Activated CD8-positive, alpha-beta memory T cell treated with anti-CD3 and anti-CD28 coated beads, Interleukin-2, amount 50 U/mL, for 1 hour (primary cell): ENCODE measurements around the gene HACD3.

Source experiments
- DNase-seq: peaks from one replicate; pipeline ENCODE4 v3.0.0-alpha.2; 2020; ENCODE audit errors: extremely low read depth

The HACD3 gene, protein sequence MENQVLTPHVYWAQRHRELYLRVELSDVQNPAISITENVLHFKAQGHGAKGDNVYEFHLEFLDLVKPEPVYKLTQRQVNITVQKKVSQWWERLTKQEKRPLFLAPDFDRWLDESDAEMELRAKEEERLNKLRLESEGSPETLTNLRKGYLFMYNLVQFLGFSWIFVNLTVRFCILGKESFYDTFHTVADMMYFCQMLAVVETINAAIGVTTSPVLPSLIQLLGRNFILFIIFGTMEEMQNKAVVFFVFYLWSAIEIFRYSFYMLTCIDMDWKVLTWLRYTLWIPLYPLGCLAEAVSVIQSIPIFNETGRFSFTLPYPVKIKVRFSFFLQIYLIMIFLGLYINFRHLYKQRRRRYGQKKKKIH

DNA sequence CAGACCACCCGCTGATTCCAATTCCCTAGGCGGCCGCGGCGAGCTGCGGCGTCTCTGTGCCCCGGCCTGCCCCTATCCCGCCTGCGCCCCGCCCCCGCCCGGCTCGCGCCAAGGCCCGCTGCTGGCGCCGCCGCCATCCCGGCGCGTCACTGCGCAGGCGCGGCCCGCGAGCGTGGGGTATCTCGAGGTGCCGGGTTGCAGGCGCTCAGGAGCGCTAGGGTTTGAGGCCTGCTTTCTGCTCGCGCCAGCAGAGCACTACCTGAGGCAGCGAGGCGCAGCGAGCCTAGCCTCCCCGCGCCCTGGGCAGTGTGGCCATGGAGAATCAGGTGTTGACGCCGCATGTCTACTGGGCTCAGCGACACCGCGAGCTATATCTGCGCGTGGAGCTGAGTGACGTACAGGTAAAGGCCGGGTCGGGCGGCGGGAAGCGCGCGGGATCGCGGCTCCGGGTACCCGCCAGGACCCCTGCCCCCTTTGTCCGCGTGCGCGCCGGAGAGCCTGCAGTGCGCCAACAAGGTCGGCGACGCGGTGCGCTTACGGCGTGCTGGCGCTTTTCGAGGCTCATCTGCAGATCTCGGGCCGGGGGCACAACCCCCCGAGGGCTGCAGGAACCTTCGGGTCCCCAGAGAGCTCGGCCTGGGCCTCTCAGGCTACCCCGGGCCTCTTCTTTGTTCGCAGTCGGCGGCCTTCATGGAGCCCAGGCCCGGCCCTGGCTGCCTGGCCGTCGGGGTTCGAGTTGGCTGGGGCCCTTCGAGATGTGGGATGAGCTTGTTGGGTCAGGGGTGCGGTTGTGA is at the start of gene HACD3:
TSS of gene HACD3 (plus strand) at position 146 of the 794 bp plus-strand sequence. CDS start at position 315, 169 bp downstream.
- DNase-seq: peak; percentile 56

GRCh38 chr15:65484876-65485275 is 45.4 kb upstream of the HACD3 start:
- no peak for DNase-seq

DNA sequence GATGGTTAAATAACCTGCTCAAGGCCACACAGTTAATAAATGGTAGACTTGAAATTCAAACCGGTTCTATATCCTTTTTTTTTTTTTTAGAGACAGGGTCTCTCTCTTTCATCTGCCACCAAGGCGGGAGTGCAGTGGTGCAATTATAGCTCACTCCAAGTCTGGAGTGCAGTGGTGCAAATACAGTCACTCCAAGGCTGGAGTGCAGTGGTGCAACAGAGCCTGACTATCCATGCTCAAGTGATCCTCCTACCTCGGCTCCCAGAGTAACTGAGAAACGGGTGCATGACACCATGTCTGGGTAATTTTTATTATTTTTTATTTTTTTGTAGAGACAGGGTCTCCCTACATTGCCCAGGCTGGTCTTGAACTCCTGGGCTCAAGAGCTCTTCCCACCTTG is 36.2 kb upstream of the HACD3 start:
- DNase-seq: no peak

- DNase-seq: no peak
Observed at GRCh38 chr15:65509321-65509720, 20.9 kb upstream of the HACD3 start.

- DNase-seq: no peak
Observed at GRCh38 chr15:65512189-65512588, 18.1 kb upstream of the HACD3 start.

DNA sequence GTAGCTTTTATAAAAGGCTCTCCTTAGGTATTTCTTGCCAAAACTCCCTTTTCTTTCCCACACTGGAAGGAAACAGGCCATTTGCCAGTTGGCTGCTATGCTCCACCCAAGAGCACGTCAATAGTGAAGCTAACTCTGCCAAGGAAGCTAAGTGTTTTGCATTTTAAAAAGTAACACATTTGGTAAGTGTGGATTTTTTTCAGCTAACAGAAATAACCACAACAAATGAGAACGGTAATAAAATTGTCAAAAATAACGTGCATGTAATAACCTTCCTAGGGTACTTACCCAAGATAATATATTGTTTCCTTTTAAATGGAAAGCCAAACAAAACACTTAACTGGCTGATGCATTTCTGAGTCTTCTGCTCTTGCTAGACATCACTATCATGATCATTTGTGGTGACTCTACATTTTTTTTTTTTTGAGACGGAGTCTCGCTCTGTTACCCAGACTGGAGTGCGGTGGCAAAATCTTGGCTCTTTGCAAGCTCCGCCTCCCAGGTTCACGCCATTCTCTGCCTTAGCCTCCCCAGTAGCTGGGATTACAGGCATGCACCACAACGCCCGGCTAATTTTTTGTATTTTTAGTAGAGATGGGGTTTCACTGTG is 17.4 kb upstream of the HACD3 start:
- no peak for DNase-seq

GRCh38 chr15:65516997-65517865 is 13.0 kb upstream of the HACD3 start, which contains the start of gene DPP8:
TSS of gene DPP8 (minus strand) at chr15:65517689. CDS start at chr15:65512553, 5,136 bp downstream.
- peak; percentile 74 for DNase-seq

DNA sequence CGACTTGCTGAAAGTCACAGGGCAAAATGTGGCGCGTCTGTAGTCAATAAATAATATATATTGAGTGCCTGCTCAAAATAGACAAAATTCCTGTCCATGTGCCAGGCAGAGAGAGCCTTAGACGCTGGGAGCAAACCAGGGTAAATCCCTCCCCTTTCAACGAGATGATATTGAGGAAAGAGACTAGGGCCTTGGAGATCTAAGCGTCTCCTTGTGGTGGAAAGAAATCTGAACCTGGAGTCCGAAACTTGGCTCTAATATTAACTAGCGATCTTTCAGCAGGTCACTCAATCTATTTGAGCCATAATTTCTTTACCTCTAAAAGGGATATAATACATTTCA is 12.4 kb upstream of the HACD3 start:
- DNase-seq: no peak

GRCh38 chr15:65518633-65519285 is 11.5 kb upstream of the HACD3 start:
- no peak for DNase-seq

GRCh38 chr15:65521350-65521749 is 8.9 kb upstream of the HACD3 start:
- no peak for DNase-seq

DNA sequence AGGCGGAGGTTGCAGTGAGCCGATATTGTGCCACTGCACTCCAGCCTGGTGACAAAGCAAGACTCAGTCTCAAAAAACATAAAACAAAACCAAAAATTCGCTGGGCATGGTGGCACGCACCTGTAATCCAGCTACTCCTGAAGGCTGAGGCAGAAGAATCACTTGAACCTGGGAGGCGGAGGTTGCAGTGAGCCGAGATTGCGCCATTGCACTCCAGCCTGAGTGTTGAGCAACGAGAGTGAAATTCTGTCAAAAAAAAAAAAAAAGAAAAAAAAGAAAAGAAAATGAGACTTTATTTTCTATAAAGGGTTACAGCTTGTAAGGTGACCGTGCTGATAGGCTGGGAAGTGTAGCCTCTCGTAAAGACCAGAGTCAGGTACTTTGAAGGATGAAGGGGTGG is 6.0 kb upstream of the HACD3 start:
- no peak for DNase-seq

- DNase-seq: no peak
Observed at GRCh38 chr15:65525622-65526021, 4.6 kb upstream of the HACD3 start.

- no peak for DNase-seq
Observed at GRCh38 chr15:65528461-65529060, 1.7 kb upstream of the HACD3 start.

- DNase-seq: no peak
Observed at GRCh38 chr15:65529762-65530317, 423 bp upstream of the HACD3 start.

- DNase-seq: no peak
Observed at GRCh38 chr15:65532738-65533051, 2.4 kb downstream of the HACD3 start.

GRCh38 chr15:65533057-65533756 is 2.9 kb downstream of the HACD3 start:
- no peak for DNase-seq

DNA sequence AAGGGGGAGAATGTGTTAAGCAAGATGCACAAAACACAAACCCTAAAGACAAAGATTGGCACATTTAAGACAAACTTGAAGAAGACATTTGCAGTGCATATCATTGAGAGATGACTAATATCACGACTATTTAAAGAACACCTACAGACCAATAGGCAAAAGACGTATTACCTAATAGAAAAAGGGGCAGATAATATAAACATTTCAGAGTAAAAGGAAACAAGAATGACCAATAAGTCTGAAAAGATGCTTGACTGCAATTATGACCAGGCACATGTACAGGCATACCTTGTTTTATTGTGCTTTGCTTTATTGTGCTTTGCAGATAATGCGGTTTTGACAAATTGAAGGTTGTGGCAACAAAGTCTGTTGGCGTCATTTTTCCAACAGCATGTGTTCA is 4.9 kb downstream of the HACD3 start:
- DNase-seq: no peak

DNA sequence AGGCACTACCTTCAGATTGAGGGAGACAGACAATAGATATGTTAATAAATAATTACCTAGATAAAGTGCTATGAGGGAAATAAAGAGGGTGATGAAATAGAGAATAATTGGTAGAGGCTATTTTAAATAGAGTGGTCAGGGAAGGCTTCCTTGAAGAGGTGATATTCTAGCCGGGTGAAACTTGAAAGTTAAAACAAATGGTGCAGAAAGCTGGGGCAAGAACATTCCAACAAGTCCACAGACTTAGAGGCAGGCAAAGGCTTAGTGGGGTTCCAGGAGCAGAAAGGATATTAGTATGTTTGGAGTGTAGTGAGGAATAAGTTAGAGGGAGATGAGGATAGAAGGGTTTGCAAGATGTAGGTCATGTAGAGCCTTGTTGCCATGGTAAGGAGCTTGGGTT is 10.1 kb downstream of the HACD3 start:
- no peak for DNase-seq

GRCh38 chr15:65541231-65541820 is 11.1 kb downstream of the HACD3 start:
- no peak for DNase-seq

DNA sequence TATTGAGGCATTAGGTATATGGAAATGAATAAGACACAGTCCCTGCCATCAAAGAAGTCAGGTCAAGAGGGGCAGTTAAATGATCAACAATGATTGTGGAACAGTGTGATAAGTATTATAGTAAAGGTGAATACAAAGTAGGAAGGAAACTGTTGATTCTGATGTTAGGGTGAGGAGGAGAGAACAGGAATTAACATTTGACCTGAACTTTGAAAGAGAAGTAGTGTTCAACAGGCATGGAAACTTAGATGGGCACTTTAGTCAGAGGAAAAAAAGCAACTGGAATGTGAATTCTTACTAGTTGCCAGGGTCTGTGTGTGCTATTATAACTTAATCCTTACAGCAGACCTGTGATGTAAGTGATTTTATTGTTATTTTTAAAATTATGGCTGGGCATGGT is 17.6 kb downstream of the HACD3 start:
- DNase-seq: no peak
